Gastroesophageal sphincter (tissue), 4 donors: ENCODE results near the gene CISD3. TPM values are rescaled to one million over a fixed set of nuclear protein-coding genes. Genes with fewer than 3 reads are reported as not detected.

Experiments used
- ATAC-seq: fragments of 150-250 bp; one replicate; pipeline ENCODE4 v1.9.1; 2016; ENCODE audit warnings: mild to moderate bottlenecking, moderate library complexity
- H3K27ac ChIP-seq, 4 donors: fragments of 200-600 bp; sonication (generic) in 3 of 4; 1 replicate in 3 of 4; 2 replicates in 1 of 4; pipeline ENCODE4 v1.5.1; 2016 to 2019
- H3K27me3 ChIP-seq: fragments of 200-600 bp; sonication (generic); one replicate; pipeline ENCODE4 v1.5.1; 2019
- H3K36me3 ChIP-seq, 2 donors: fragments of 200-600 bp; sonication (generic); one replicate each; pipeline ENCODE4 v1.5.1; 2019; ENCODE audit warnings: control low read depth in 1 of 2
- H3K4me1 ChIP-seq, 3 donors: fragments of 200-600 bp; sonication (generic); 1 replicate in 2 of 3; 2 replicates in 1 of 3; pipeline ENCODE4 v1.5.1; 2016 to 2019; ENCODE audit warnings: control low read depth in 2 of 3
- H3K4me3 ChIP-seq, 2 donors: fragments of 200-600 bp; sonication (generic); one replicate each; pipeline ENCODE4 v1.5.1; 2019; ENCODE audit warnings: mild to moderate bottlenecking in 1 of 2, moderate library complexity in 1 of 2
- H3K9me3 ChIP-seq, 3 donors: fragments of 200-600 bp; sonication (generic); one replicate each; pipeline ENCODE4 v1.5.1; 2017 to 2019; ENCODE audit warnings: control low read depth in 2 of 3
- EP300 ChIP-seq: sonication (generic); formaldehyde crosslinking; IDR thresholded peaks from one replicate; pipeline ENCODE4 v1.6.1; 2017; ENCODE audit warnings: antibody characterized with exemption, mild to moderate bottlenecking
- POLR2A ChIP-seq, 2 donors: fragments of 450-650 bp; IDR thresholded peaks; one replicate each; pipeline ENCODE4 v1.6.1; 2017; ENCODE audit warnings: antibody characterized with exemption in 2 of 2, mild to moderate bottlenecking in 2 of 2, moderate library complexity in 1 of 2
- POLR2AphosphoS5 ChIP-seq: sonication (generic); formaldehyde crosslinking; IDR thresholded peaks from one replicate; pipeline ENCODE4 v1.6.1; 2017; ENCODE audit warnings: antibody characterized with exemption
- WGBS, 2 donors: methylation state at CpG; one replicate each; pipeline ENCODE4 v1.1.5; 2018; ENCODE audit warnings: low coverage in 1 of 2; 5-methylcytosine and 5-hydroxymethylcytosine counted together
- total RNA-seq, 4 donors: library from RNA; depleted of rRNA; stranded (reverse); fragments of >200 nt; gene quantifications; one replicate each; pipeline ENCODE4 v1.1.0, GENCODE V29; 2016
- TF ChIP-seq, protein P1 (sequence below), 4 experiments: fragments of 200-600 bp in 2 of 4; fragments of 450-650 bp in 2 of 4; sonication (generic) in 1 of 4; IDR thresholded peaks; one replicate each; pipeline ENCODE4 v1.5.1; 2017 to 2019; ENCODE audit warnings: antibody characterized with exemption in 4 of 4, mild to moderate bottlenecking in 2 of 4, moderate library complexity in 2 of 4

The CISD3 gene
- total RNA-seq, 4 donors from 2014 or later = 8.5 to 14.9 (median 11.1) TPM

- H3K4me1 ChIP-seq = peaks cover 0 to 50% (median 9%) of the 10 kb centered on the region in 3 donors
- WGBS, 2 donors = 83% methylated on average over 6 of the region's 18 CpGs; no CpG with 5 or more reads in 1 of the 2 donors
- H3K27me3 ChIP-seq = no peaks in the 10 kb centered on the region
- ATAC-seq = no peak
- no peaks in the 10 kb centered on the region for H3K9me3 ChIP-seq
- no peak overlapping the region for H3K27ac ChIP-seq
- peaks cover 0 to 70% of the 10 kb centered on the region in 2 donors for H3K36me3 ChIP-seq
- TF ChIP-seq POLR2AphosphoS5 (no peak), EP300 (no peak), POLR2A (IDR thresholded peaks at IDR 0.05) (no peak)
- TF ChIP-seq, protein P1, sequence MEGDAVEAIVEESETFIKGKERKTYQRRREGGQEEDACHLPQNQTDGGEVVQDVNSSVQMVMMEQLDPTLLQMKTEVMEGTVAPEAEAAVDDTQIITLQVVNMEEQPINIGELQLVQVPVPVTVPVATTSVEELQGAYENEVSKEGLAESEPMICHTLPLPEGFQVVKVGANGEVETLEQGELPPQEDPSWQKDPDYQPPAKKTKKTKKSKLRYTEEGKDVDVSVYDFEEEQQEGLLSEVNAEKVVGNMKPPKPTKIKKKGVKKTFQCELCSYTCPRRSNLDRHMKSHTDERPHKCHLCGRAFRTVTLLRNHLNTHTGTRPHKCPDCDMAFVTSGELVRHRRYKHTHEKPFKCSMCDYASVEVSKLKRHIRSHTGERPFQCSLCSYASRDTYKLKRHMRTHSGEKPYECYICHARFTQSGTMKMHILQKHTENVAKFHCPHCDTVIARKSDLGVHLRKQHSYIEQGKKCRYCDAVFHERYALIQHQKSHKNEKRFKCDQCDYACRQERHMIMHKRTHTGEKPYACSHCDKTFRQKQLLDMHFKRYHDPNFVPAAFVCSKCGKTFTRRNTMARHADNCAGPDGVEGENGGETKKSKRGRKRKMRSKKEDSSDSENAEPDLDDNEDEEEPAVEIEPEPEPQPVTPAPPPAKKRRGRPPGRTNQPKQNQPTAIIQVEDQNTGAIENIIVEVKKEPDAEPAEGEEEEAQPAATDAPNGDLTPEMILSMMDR (IDR thresholded peaks at IDR 0.05) = no peak
- no peak overlapping the region for H3K4me3 ChIP-seq
These were observed 20.9 kb upstream of the CISD3 start for GRCh38 chr17:38709104-38709820.

- Histone ChIP-seq H3K27ac (no peak overlapping the region), H3K4me3 (no peak overlapping the region), H3K36me3 (peaks cover 0 to 78% of the 10 kb centered on the region in 2 donors), H3K4me1 (peaks cover 0 to 46% (median 9%) of the 10 kb centered on the region in 3 donors), H3K27me3 (no peaks in the 10 kb centered on the region), H3K9me3 (no peaks in the 10 kb centered on the region)
- 67 to 70% methylated on average over 11 to 13 of the region's 13 CpGs for WGBS, 2 donors
- ATAC-seq = no peak
- no peak for TF ChIP-seq POLR2A (IDR thresholded peaks at IDR 0.05)
- no peak for TF ChIP-seq POLR2AphosphoS5
- TF ChIP-seq, protein P1 (IDR thresholded peaks at IDR 0.05) = no peak
- TF ChIP-seq EP300 = no peak
These were observed 20.1 kb upstream of the CISD3 start for GRCh38 chr17:38709864-38710603.

DNA sequence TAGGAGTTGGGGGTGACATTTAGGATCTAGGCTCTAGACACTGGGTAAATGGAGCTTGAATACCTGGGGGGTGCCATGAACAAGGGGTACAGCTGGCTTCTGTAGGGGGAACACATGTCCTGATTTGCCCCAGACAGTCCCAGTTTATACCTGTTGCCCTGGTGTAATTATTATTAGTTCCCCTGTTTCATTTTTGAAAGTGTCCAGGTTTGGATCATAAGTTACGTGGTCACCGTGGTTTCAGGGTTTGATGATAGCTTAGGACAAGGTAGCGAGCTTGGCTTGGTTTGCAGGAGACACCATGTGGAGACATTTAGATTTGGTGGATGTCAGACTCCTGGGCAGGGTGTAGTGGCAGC lies 19.6 kb upstream of the CISD3 start:
- Histone ChIP-seq H3K4me3 (no peak overlapping the region), H3K36me3 (peaks cover 0 to 83% of the 10 kb centered on the region in 2 donors), H3K27ac (no peak overlapping the region), H3K9me3 (no peaks in the 10 kb centered on the region), H3K27me3 (no peaks in the 10 kb centered on the region), H3K4me1 (peaks cover 0 to 46% (median 9%) of the 10 kb centered on the region in 3 donors)
- TF ChIP-seq, protein P1 (IDR thresholded peaks at IDR 0.05) = no peak
- TF ChIP-seq POLR2A (IDR thresholded peaks at IDR 0.05) = no peak
- no peak for TF ChIP-seq EP300
- TF ChIP-seq POLR2AphosphoS5 = no peak
- 85% methylated on average over 3 of the region's 3 CpGs; no CpG with 5 or more reads in 1 of the 2 donors for WGBS, 2 donors
- ATAC-seq = no peak

DNA sequence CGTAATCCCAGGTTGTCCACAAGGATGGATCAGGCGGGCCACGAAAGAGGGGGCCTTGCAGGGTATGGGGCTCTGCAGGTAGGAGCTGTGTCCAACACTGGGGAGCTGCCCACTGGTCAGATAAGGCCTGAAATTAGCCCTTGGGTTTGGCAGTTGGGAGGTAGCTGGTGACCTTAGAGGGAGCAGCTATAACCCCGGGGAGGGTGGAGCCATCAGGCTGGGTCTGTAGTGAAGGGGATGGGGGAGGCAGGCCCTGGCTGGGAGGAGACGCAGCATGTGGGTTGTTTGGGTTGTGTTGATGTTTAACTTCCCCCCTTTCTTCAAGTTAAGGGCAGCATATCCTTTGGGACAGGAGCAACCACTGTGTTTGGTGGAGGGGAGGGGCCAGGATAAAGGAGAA lies 19.2 kb upstream of the CISD3 start:
- peaks cover 0 to 87% of the 10 kb centered on the region in 2 donors for H3K36me3 ChIP-seq
- WGBS, 2 donors = 83% methylated on average over 3 of the region's 5 CpGs; no CpG with 5 or more reads in 1 of the 2 donors
- H3K4me3 ChIP-seq = no peak overlapping the region
- no peak for ATAC-seq
- peaks cover 0 to 46% (median 9%) of the 10 kb centered on the region in 3 donors for H3K4me1 ChIP-seq
- no peak for TF ChIP-seq POLR2AphosphoS5
- TF ChIP-seq, protein P1 (IDR thresholded peaks at IDR 0.05) = no peak
- TF ChIP-seq POLR2A (IDR thresholded peaks at IDR 0.05) = no peak
- TF ChIP-seq EP300 = no peak
- H3K27me3 ChIP-seq = no peaks in the 10 kb centered on the region
- H3K9me3 ChIP-seq = no peaks in the 10 kb centered on the region
- H3K27ac ChIP-seq = no peak overlapping the region
